Right lobe of liver (tissue), 6 donors: ENCODE results near the gene PNCK. TPM values are rescaled to one million over a fixed set of nuclear protein-coding genes. Genes with fewer than 3 reads are reported as not detected.

Experiments
- ATAC-seq, 4 donors: fragments of 200-7000 bp; cut with Tn5 transposase; one replicate each; pipeline ENCODE4 v1.9.1; 2020; ENCODE audit warnings: mild to moderate bottlenecking in 4 of 4, moderate library complexity in 4 of 4
- DNase-seq, 3 donors: peaks; one replicate each; pipeline ENCODE4 v3.0.0-alpha.2; 2020
- H3K27ac ChIP-seq, 3 donors: fragments of 200-600 bp; one replicate each; pipeline ENCODE4 v1.8.0; 2022
- H3K27me3 ChIP-seq, 2 donors: fragments of 200-600 bp; one replicate each; pipeline ENCODE4 v1.8.0; 2022
- H3K36me3 ChIP-seq, 4 donors: fragments of 200-600 bp; sonication (generic) in 1 of 4; one replicate each; pipeline versions ENCODE4 v1.5.1 to v1.8.0; 2017 to 2022; ENCODE audit warnings: control low read depth in 1 of 4
- H3K4me1 ChIP-seq, 4 donors: fragments of 200-600 bp; sonication (generic) in 1 of 4; one replicate each; pipeline versions ENCODE4 v1.5.1 to v1.8.0; 2017 to 2022; ENCODE audit warnings: control low read depth in 1 of 4
- H3K4me3 ChIP-seq, 3 donors: fragments of 200-600 bp; one replicate each; pipeline ENCODE4 v1.8.0; 2022
- H3K9me3 ChIP-seq, 4 donors: fragments of 200-600 bp; sonication (generic) in 1 of 4; one replicate each; pipeline versions ENCODE4 v1.5.1 to v1.8.0; 2017 to 2022; ENCODE audit warnings: control low read depth in 1 of 4
- POLR2A ChIP-seq: fragments of 450-650 bp; IDR thresholded peaks from one replicate; pipeline ENCODE4 v1.6.1; 2017; ENCODE audit warnings: antibody characterized with exemption, mild to moderate bottlenecking
- WGBS: methylation state at CpG from one replicate; pipeline ENCODE4 v1.1.6; 2018; ENCODE audit warnings: low coverage, low lambda C conversion rate; ENCODE audit not compliant: insufficient coverage; ENCODE audit errors: missing lambda C conversion rate; 5-methylcytosine and 5-hydroxymethylcytosine counted together
- intact Hi-C, 2 donors: fragments of 100-400 bp; cut with DNase I; formaldehyde crosslinking; loops; one replicate each; pipeline versions ENCODE4 v1.11.2 to v1.14.1; 2022
- total RNA-seq, 6 experiments: library from RNA; depleted of rRNA in 2 of 6; stranded (reverse); fragments of >200 nt in 2 of 6; fragmentation: NEBNext Ultra II Directional in 3 of 6; extraction: Animal tissue kit (Norgen Biotek cat#: 25700) in 3 of 6; gene quantifications; one replicate each; pipeline versions ENCODE4 v1.1.0 to v1.2.4, GENCODE V29; 2016 to 2023
- TF ChIP-seq, protein P1 (sequence below), 4 donors: fragments of 200-600 bp in 3 of 4; fragments of 450-650 bp in 1 of 4; IDR thresholded peaks; one replicate each; pipeline versions ENCODE4 v1.5.1 to v1.8.0; 2016 to 2022; ENCODE audit warnings: antibody characterized with exemption in 4 of 4, mild to moderate bottlenecking in 2 of 4
- donor health status: DM: no; HTN: yes; CAD: no.
- donor health status: DM: no; HTN: no; CAD: no.
- donor health status: DM: no; HTN: no; CAD: no.
- donor health status: DM: no; HTN: yes; CAD: no.
- donor health status: DM: no; HTN: yes; CAD: no.

Gene PNCK
- total RNA-seq, 6 experiments from 2014 or later, result 0.86 TPM; not detected in 5

DNA sequence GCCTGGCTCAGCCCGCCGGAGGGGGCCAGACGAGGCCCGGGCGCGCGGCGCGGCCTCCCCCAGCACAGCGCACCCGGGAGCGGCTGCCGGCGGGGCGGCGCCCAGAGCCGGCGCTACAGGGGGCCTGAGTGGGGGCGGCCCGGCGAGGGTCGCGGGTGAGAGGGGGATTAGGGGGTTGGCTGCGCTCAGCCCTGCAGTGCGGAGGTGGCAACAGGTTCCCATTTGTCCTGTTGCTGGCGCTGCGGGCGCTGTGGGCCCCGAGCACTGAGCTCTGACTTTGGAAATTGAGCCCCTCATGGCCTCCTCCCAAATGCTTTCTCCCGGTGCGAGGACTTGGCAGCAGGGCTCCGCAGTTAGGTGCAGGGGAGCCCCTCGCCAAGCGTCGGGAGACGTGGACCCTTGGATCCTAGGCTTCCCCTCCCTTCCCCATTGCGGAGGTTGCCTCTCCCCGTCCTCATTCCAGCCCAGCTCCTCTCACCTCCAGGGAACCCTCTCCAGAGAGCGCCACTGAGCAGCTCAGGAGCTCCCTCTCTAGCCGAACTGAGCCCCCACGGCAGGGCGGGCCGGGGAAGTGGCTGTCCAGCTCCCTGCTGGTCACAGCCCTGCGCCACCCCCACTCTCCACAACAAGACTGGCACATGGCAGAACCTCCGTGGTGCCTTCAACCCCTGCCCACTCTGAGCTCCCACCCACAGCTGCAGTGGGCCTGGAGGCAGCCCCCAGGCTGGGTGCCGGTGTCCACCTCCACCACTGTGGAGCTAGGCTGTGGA, 29.1 kb downstream of the PNCK start:
- ATAC-seq, result no peak
- WGBS, result 28% methylated on average over 3 of the region's 46 CpGs
- Histone ChIP-seq H3K4me3 (no peak overlapping the region), H3K9me3 (no peaks in the 10 kb centered on the region), H3K27ac (no peak overlapping the region), H3K27me3 (peaks cover 0 to 8% of the 10 kb centered on the region in 2 donors), H3K36me3 (no peaks in the 10 kb centered on the region), H3K4me1 (peaks cover 0 to 4% (median 0%) of the 10 kb centered on the region in 4 donors)
- DNase-seq, result peak; percentile 14 to 50 (median 23)
- intact Hi-C loops, result no loop called here
- no peak for TF ChIP-seq POLR2A

DNA sequence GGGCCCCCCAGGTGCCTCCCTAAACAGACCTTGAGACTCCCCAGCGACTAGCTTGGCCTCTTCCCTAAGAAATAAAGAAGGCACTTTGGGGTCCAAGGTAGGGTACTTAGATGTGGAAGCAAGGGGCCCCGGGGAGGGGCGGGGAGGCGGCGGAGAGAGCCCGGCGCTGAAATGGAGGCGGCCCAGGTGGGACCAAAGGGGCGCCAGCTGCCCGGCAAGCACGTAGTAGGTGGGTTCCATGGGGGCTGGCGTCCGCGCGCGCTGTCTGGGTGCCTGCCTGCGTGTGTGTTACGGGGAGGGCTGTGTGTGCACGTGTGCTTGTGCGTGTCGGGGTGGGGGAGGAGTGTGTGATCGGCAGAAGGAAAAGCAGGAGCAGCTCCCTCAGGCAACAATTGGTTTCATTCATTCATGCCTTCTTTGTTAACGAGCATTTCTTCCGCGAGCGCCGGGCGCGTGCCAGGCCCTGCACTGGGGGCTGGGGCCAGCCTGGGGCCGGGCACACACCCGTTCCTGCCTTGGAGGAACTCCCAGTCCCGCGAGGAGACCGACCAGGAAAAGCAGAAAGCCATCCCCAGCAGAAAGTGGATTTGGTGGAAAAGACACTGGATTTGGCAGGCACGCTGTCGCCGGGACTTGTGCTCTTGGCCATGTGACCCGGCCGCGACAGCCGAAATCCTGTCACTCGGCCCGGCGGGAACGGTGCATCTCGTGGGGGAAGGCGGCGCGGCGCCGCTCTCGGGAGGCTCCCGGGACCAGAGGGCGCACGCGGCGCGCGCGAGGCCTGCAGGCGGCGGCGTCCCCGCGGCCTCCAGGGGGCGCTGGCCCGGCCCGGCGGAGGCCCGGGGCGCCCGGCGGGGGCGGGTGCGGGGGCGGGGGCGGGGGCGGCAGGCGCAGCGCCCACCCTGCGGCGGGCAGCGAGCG, 29.9 kb downstream of the PNCK start:
- peaks cover 0 to 4% (median 0%) of the 10 kb centered on the region in 4 donors for H3K4me1 ChIP-seq
- no peaks in the 10 kb centered on the region for H3K9me3 ChIP-seq
- intact Hi-C loops, result no loop called here
- DNase-seq, result peak in 2 of 3 donors; percentile 40 to 49
- H3K27me3 ChIP-seq, result peaks cover 0 to under 1% of the 10 kb centered on the region in 2 donors
- no peak overlapping the region for H3K27ac ChIP-seq
- ATAC-seq, result peak; percentile 37 to 49 (median 45)
- no peak overlapping the region for H3K4me3 ChIP-seq
- no peak for TF ChIP-seq POLR2A
- TF ChIP-seq, protein P1, sequence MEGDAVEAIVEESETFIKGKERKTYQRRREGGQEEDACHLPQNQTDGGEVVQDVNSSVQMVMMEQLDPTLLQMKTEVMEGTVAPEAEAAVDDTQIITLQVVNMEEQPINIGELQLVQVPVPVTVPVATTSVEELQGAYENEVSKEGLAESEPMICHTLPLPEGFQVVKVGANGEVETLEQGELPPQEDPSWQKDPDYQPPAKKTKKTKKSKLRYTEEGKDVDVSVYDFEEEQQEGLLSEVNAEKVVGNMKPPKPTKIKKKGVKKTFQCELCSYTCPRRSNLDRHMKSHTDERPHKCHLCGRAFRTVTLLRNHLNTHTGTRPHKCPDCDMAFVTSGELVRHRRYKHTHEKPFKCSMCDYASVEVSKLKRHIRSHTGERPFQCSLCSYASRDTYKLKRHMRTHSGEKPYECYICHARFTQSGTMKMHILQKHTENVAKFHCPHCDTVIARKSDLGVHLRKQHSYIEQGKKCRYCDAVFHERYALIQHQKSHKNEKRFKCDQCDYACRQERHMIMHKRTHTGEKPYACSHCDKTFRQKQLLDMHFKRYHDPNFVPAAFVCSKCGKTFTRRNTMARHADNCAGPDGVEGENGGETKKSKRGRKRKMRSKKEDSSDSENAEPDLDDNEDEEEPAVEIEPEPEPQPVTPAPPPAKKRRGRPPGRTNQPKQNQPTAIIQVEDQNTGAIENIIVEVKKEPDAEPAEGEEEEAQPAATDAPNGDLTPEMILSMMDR (IDR thresholded peaks at IDR 0.05), result peak in 2 of 4 donors; percentile 7 to 30
- WGBS, result 36% methylated on average over 27 of the region's 84 CpGs
- H3K36me3 ChIP-seq, result no peaks in the 10 kb centered on the region

DNA sequence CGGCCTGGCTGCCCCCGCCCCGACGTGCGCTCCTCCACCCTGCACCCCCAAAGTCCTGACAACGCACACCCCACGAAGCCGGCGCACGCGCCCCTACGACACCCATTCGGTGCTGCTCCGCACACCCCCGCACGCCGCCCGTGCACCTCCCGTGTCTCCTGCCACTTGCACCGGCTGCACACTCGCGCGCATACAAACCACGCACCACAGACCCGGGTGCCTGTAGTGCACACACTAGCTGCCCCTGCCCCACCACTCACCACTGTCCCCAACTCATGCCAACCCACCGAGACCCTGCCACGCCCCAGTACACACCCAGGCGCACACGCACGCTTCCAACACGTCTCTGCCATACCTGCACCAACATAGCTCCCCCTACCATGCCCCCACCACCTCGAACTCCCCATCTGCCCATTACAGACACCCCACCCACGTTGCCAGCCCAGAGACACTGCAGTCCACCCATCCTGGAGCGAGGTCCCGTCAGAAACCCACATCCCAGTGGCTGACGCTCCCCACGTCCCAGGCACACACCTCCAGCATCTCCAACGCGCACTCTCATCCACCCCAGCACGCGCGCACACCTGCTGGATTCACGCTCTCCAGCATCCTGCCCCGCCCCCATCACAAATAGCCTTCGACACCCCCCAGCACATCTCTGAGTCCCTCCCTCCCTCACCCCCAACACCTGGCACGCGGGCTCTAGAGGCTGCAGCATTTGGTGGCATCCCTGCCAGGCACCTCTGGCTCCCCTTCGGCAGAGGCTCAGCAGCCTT, 30.8 kb downstream of the PNCK start:
- Histone ChIP-seq H3K27ac (no peak overlapping the region), H3K36me3 (no peaks in the 10 kb centered on the region), H3K4me3 (no peak overlapping the region), H3K4me1 (peaks cover 0 to 4% (median 0%) of the 10 kb centered on the region in 4 donors), H3K27me3 (no peaks in the 10 kb centered on the region), H3K9me3 (no peaks in the 10 kb centered on the region)
- 37% methylated on average over 33 of the region's 48 CpGs for WGBS
- DNase-seq (peak in 1 of 3 donors; percentile 43), ATAC-seq (no peak)
- intact Hi-C loops, result no loop called here
- TF ChIP-seq, protein P1 (IDR thresholded peaks at IDR 0.05), result no peak
- TF ChIP-seq POLR2A, result no peak

DNA sequence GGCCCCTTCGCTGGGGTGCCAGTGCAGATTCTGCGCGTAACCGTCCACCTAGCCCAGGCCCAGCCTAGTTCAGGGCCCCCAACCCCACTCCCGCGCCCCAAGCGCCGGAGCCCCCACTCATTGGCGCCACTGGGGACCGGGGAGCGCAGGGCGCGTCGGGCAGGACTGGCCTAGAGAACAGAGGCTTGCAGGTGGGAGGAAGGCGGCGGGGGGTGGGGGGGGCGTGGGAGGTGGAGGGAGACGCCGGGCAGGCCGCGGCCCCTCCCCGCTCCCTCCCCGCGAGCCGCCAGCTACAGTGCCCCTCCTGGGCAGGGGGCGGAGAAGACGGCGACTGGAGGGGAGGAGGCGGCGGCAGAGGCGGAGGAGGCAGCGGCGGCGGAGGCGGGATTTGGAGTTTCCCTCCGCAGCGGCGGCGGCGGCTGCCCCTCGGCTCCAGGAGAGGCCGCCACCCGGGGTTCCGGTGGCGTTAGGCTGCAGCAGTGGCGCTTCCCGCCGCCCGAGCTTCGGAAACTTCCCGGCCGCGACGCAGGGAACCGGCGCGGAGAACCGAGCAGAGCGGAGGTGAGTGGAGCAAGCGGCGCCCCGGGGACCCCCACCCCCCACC, 31.5 kb downstream of the PNCK start:
- no peaks in the 10 kb centered on the region for H3K36me3 ChIP-seq
- no peaks in the 10 kb centered on the region for H3K27me3 ChIP-seq
- TF ChIP-seq, protein P1 (IDR thresholded peaks at IDR 0.05), result no peak
- TF ChIP-seq POLR2A, result no peak
- WGBS, result no CpG with 5 or more reads among the region's 62 CpGs
- intact Hi-C loops, result no loop called here
- H3K4me3 ChIP-seq, result no peak overlapping the region
- H3K4me1 ChIP-seq, result peaks cover 0 to 4% (median 0%) of the 10 kb centered on the region in 4 donors
- ATAC-seq, result no peak
- H3K9me3 ChIP-seq, result no peaks in the 10 kb centered on the region
- no peak overlapping the region for H3K27ac ChIP-seq
- DNase-seq, result no peak
